GM21360 (cell line): ENCODE measurements around the gene ATP6V0A1.

Source experiments
- ATAC-seq: cut with Tn5 transposase; IDR thresholded peaks from one replicate; pipeline ENCODE4 v1.9.1; 2021; ENCODE audit warnings: mild to moderate bottlenecking, moderate library complexity; ENCODE audit not compliant: unreplicated experiment

ATP6V0A1 gene

DNA sequence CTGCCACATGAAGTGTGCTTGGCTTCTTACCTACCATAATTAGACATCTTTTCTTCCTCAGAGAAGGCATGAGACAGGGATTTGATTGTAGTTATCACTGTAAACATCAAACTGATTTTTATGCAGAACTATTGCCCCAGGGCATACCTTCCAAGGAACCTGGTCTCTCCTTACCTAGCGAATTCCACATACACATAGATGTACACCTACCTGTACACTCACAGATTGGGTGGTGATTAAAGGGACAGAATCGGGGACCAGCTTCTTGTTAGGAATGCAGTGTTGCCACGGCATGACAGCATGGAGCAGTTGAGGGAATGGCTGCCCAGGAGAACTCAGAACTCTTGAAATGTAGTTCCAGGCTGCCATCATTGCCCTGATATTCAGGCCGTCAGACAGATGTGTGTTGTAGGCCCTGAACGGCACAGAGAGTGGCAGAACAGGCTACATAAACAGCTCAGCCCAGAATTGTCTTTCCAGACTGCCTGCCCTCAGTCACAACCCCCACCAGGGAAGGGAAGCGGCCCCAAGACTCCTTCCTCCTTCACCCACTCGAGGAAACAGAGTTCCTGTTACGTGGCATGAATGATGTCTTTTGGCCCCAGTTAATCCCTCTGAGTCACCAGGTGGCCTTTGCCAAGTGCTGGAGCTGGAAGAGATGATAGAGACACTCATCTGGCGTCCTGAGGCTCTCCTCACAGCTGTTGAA lies 59.5 kb downstream of the ATP6V0A1 start:
- no peak for ATAC-seq

DNA sequence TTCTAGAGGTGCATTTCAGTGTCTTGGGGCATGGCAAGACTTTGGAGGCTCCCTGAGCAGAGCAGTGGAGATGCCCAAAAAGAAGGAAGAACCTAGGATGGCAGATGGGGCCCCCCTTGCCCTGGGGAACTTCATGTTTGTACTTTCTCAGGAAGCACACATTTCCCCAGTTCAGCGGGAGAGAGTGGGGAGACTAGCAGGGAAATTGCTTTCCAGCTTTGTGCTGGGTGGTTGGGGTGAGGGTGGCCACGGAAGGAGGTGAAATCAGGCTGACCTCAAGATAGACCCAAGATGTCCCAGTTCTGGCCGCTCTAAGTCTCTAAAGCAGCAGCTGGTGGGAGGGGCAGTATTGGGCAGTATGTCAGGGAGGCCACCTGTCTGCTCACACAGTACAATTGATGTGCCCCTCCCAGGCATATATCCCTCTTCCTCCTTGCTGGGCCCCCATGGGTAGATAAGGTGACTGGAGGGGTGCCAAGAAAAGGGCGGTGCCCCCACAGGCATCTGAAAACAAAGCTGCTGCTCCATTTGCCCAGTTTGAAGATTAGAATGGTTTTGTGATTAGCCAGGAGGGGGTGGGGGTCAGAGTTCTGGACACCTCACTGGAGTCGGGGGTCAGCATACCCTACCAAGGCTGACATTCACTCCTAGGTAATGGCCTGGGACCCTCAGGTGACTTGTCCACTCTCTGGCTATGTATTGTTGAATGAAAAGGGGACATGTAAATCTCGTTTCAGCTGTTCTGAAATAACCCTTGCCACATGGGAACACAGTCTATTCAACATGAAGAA lies 60.3 kb downstream of the ATP6V0A1 start:
- no peak for ATAC-seq

DNA sequence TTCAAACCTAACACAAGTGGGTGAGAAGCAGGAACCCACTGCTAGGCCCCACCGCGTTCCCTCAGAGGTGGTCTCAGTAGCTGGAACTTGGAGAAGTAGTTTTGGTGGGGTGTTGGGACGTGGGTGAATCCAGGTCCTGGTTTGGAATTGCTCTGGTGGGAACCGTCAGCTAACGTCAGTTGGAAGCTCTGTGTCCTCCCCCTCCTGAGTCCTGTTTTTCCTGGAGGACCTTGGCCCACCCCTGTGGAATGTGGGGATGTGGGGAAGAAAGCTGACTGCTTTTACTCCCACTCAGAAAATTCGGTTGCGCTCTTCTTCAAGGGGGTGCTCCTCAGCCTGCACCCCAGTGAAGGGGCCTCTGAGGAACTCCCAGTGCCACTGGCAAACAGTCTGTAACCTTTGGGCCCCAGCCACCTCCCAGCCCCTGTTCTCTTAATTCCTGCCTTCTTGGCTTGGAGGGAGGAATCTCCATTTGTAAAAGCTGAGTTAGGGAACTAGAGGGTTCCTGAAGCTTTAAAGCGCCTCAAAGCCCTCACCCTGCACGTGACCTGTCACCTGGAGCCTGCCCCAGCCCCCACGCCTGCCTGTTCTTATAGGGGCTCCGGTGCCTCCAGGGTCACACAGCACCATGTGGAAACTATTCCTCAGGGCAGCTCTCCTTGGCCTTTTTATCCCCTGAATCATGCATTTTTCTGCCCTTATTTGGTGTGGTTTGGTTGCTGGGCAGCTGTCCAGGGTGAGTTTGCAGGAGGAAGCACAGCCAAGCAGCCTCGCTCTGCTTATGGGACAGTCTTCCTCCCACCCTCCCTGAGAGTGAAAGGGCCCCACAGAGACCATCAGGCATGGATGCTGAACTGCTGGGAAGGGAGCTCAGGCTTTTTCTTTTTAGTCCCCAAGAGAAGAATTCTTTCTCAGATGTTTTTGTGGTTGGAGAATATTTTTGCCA lies 61.1 kb downstream of the ATP6V0A1 start:
- no peak for ATAC-seq

DNA sequence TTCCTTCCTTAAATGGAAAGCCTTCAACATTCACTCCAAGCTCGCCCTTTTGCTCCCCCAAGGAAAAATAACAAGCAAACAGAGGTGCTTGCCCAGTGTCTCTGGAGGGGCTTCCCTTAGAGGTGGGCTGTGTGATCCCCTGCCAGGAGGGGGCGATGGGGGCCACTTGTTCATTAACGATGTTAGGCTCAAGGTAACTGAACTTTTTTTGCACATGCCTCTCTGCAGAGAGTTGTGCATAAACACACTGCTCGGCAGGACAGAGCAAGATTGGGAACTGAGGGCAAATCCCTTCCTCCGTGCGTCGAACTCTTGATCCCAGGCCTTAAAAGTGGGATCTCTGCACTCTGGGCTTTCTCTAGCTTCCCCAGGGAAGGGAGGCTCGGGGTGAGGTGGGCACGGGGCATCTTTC lies 61.9 kb downstream of the ATP6V0A1 start:
- ATAC-seq: no peak

DNA sequence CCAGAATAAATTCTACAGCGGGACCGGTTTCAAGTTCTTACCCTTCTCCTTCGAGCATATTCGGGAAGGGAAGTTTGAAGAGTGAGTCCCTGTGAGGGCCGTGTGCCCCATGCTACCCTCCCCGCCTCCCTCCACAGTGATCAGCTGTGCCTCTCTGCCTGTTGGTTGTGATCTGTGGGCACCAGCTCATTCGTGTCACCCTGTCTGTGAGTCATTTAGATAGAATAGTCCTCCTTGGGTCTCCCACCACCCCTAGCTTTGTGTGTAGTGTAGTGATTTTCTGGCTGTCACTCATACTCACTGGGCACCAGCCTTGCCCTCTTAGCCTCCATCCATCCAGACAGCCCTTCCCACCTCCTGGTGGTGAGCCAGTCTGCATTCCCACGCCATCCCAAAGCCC lies 62.4 kb downstream of the ATP6V0A1 start:
- ATAC-seq: no peak

DNA sequence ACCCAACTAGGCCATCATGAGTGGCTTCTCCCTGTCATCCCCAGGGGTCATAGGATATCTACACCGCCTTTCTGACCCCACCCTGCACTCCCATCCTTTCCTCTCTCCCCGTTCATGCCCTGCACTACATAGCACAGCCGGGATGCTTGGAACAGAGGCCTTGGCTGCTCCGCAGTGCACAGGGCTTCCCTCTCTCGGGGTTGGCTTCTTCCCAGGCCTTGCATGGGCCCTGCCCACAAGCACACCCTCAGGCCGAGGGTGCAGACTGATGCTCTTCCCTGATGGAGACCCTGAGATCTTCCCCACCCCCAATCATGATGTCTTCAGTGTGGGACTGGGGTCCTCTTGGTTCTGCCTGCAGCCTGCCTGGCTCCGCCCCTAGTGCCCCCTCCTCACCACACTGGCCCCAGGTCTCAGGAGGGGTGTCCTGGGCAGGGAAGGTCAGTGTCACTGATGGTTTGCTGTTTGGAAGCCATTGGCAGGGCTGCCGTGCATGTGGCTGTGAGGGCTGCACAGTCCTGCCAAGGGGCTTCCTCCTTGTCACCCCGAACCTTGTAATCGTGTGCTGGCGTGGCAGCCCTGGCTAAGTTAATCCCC lies 63.1 kb downstream of the ATP6V0A1 start:
- no peak for ATAC-seq

DNA sequence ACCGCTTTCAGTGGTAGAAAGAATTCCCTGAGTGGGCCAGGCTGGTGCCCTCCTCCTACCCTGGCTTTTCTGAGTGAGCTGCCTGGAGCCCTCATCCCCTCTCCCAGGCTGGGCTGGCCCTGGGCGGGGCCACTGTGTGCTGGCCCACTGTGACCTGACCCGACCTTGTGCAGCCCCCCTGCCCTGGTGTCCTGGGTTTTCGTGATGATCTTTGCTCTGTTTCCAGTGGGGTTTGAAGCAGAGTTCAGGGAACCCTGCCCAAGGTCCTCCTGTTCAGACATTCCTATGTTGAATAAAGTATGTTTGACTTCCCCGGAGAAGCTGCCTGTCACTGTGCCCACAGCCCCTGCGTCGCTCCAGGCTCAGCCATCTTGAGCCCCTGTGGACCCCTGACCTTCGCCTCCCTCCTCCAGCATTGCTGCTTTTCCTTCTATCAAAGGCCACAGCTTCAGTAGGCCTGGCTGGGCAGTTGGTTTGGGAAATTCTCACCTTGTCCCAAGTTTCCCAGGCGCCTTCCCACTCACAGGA lies 63.6 kb downstream of the ATP6V0A1 start:
- no peak for ATAC-seq

DNA sequence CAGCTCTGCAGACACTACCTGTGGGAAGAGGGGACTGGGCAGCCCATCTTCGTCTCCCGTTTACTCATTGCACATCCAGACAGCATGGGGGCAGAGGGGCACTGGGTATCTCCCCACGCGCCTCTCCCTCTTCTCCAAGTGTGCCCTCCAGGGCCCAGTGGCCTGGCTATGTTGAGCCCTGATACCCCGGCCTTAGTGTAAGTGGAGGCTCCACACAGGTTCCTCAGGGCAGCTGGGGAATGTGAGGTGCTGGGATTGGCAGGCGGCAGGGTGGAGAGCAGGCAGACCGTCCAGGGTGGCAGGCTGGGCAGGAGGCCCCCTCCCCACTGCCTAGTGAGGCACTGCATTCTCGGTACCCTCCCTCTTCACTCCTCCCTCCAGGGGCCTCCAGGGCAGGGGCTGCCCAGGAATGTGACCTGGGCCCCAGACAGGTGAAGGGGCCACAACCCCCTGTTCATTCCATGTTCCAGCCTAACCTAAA lies 64.2 kb downstream of the ATP6V0A1 start:
- ATAC-seq: no peak

DNA sequence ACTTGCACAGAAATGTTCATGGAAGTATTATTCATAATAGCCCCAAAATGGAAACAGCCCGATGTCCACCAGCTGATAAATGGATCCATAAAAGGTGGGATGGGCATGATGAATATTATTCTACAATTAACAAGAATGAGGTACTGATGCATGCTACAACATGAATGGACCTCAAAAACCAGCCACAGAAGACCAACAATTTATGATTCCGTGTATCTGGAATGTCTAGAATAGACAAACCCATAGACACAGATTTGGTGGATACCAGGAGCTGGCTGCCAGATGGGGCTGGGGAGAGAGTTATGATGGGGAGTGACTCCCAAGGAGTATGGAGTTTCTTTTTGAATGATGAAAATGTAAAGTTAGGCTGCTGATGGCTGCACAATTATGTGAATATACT lies 66.5 kb downstream of the ATP6V0A1 start:
- no peak for ATAC-seq

DNA sequence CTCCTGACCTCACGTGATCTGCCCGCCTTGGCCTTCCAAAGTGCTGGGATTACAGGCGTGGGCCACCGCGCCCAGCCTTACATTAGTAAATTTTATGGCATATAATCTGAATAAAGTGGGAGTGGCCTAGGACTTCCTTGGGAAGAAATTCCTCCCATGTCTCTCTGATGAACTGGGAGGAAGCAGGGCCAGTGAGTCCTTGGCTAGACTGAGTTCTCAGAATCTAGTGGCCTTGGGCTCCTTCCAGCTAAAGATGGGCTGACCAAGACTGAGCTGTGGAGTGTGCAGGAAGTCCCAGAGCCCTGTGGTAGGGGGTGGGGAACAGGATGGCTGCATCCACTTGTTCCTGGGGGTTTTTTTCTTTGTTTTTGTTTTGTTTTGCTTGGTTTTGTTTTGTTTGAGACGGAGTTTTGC lies 67.4 kb downstream of the ATP6V0A1 start:
- no peak for ATAC-seq

DNA sequence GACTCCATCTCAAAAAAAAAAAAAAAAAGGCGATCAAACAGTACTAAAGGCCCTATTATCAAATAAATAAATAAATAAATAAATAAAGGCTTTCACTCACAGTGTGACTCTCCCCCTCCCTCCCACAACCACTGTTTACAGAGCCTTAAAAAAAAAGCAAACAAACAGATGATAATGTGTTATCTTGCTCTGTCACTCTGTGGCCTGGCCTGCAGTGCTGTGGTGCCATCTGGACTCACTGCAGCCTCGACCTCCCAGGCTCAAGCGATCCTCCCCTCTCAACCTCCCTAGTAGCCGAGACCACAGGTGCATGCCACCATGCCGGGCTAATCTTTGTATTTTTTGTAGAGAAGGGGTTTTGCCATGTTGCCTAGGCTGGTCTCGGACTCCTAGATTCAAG lies 69.3 kb downstream of the ATP6V0A1 start:
- no peak for ATAC-seq

DNA sequence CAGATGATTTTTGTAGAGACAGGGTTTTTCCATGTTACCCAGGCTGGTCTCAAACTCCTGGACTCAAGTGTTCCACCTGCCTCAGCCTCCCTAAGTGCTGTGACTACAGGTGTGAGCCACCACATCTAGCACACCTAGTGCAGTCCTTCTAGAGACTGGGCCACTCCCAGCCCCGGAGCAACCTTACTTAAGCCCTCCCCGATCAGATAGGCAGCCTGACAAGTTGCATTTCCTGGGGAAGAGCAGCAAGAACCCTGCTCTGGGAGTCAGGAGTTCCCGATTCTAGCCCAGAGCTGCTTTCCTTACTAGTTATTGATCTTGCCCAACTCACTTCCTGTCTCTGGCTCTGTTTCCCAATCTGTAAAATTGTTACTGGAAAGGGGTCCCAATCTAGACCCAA lies 70.4 kb downstream of the ATP6V0A1 start:
- no peak for ATAC-seq

DNA sequence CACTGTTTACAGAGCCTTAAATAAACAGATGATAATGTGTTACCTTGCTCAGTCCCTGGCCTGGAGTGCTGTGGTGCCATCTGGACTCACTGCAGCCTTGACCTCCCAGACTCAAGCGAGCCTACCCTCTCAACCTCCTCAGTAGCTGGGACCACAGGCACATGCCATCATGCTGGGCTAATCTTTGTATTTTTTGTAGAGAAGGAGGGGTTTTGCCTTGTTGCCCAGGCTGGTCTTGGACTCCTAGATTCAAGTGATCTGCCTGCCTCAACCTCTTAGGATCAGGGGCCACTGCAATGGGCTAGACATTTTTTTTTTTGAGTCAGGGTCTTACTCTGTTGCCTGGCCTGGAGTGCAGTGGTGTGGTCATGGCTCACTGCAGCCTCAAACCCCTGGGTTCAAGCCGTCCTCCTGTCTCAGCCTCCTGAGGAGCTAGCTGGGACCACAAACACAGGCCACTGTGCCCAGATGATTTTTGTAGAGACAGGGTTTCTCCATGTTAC lies 72.3 kb downstream of the ATP6V0A1 start:
- ATAC-seq: no peak

DNA sequence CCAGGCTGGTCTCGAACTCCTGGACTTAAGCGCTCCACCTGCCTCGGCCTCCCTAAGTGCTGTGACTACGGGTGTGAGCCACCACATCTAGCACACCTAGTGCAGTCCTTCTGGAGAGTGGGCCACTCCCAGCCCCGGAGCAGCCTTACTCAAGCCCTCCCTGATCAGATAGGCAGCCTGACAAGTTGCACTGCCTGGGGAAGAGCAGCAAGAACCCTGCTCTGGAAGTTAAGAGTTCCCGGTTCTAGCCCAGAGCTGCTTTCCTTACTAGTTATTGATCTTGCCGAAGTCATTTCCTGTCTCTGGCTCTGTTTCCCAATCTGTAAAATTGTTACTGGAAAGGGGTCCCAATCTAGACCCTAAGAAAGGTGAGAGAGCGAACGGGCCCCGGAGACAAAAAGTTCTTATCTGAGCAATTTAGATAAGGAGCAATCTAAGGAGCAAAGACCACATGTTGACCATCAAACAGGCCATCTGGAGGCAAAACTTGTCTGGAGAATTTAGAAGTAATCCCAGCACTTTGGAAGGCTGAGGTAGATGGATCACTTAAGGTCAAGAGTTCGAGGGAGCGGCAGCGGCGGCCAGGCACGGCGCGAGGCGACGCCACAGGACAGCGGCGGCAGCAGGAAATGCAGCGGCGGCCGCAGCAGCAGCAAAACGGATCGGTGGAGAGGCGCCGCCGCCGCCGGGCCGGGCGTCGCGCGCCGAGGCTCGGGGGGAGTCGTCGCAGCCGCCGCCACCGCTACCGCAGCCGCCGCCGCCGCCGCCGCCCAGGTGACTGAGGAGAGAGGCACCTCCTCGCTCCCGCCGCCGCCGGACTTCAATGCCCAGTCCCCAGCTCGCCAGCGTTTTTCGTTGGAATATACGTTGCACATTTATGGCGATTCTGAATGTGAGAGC lies 73.0 kb downstream of the ATP6V0A1 start:
- ATAC-seq: no peak

DNA sequence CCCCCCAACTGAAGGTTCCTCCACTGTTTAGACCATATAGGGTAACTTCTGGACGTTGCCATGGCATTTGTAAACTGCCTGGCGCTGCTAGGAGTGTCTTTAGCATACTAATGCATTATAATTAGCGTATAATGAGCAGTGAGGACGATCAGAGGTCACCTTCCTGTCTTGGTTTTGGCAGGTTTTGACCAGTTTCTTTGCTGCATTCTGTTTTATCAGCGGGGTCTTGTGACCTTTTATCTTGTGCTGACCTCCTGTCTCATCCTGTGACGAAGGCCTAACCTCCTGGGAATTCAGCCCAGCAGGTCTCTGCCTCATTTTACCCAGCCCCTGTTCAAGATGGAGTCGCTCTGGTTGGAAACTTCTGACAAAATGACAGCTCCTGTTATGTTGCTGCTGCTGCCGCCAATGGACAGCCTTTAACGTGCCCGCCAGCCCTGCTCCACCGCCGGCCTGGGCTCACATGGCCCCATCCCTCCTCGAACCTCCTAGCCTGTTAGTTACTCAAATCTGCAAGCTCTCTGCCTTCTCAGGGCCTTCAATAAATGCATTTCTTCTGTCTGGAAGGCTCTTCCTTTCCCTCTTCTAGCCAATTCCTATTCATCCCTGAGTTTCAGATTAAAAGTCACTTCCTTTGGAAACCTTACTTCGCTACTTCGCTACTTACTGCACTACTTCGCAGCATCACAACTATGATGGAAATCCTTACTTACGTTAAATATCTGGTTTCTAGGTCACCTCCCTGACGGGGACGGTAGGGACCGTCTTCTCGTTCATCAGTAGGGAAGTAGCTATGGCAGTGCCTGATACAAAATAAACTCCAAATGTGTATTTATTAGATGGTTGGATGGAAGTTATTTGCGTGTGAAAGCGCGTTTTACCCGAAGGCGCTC lies 76.7 kb downstream of the ATP6V0A1 start:
- ATAC-seq: no peak

DNA sequence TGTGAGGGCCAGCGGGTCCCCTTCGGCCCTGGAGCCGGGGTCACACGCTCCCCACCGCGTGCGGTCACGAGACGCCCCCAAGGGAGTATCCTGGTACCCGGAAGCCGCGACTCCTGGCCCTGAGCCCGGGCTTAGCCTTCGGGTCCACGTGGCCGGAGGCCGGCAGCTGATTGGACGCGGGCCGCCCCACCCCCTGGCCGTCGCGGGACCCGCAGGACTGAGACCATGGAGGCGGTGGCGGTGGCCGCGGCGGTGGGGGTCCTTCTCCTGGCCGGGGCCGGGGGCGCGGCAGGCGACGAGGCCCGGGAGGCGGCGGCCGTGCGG lies 77.3 kb downstream of the ATP6V0A1 start, which contains the start of gene NAGLU:
NAGLU (plus strand) TSS at position 194 of the 324 bp plus-strand sequence; CDS start at position 226, 32 bp downstream.
- ATAC-seq: peak; percentile 76

DNA sequence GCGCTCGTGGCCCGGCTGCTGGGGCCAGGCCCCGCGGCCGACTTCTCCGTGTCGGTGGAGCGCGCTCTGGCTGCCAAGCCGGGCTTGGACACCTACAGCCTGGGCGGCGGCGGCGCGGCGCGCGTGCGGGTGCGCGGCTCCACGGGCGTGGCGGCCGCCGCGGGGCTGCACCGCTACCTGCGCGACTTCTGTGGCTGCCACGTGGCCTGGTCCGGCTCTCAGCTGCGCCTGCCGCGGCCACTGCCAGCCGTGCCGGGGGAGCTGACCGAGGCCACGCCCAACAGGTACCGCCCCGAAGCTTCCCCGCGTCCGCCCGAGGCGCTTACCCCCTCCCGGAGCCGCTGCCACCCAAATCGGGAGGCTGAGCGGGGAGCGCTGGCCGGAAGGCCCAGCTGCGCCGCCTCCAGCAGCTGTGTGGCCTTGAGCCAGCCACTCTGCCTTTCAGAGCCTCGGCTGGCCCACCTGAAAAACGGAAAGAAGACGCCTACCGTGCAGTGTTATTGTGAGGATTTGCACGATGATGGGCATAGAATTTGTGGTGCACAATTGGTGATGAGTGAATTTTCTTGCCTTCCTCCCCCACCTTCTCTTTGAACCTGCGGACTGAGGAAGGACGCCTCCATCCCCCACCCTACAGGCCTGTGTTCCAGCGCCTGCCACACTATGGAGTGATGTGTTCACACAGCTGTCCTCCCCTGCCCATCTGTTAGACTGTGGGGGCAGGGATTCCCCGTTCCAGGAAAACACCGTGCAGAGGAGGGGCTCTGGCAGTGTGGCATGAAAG lies 77.9 kb downstream of the ATP6V0A1 start:
- peak; percentile 48 for ATAC-seq
